ENCODE measurements around the gene NBEAL1.
"Not testable (repeated sequence)": the region's sequence is repeated elsewhere in the genome, so short reads cannot be mapped to it uniquely, and the experiment has no call there.

The NBEAL1 gene

GRCh38 chr2:203238292-203238703, 223.6 kb downstream of the NBEAL1 start:
- no peak for DNase-seq

GRCh38 chr2:203238704-203239526, 224.2 kb downstream of the NBEAL1 start, which contains the start of gene CYP20A1:
Gene CYP20A1, plus strand, starts transcription at chr2:203239018. Its CDS starts 45 bp downstream, at chr2:203239063.
- DNase-seq: peak; percentile 97

GRCh38 chr2:203240491-203240890, 225.8 kb downstream of the NBEAL1 start:
- DNase-seq: no peak

GRCh38 chr2:203242518-203242917, 227.8 kb downstream of the NBEAL1 start:
- DNase-seq: no peak

- no peak for DNase-seq
Measured at GRCh38 chr2:203246646-203247045, 232.0 kb downstream of the NBEAL1 start.

GRCh38 chr2:203252818-203253217, 238.1 kb downstream of the NBEAL1 start:
- DNase-seq: no peak

GRCh38 chr2:203253422-203254095, 238.9 kb downstream of the NBEAL1 start:
- not testable (repeated sequence) for DNase-seq

- no peak for DNase-seq
Measured at GRCh38 chr2:203261326-203262159, 246.9 kb downstream of the NBEAL1 start.
